Transverse colon (tissue), 4 donors: ENCODE measurements around the gene RCSD1.

Experiments used
- CTCF ChIP-seq, 5 experiments: fragments of 200-600 bp in 3 of 5; fragments of 450-650 bp in 2 of 5; sonication (generic) in 3 of 5; IDR thresholded peaks; 1 replicate in 2 of 5; 2 replicates in 3 of 5; pipeline ENCODE4 v1.5.1; 2016 to 2017; ENCODE audit warnings: antibody characterized with exemption in 5 of 5, inconsistent platforms in 3 of 5, mild to moderate bottlenecking in 2 of 5, moderate library complexity in 1 of 5
- EP300 ChIP-seq: sonication (generic); formaldehyde crosslinking; IDR thresholded peaks from one replicate; pipeline ENCODE4 v1.6.1; 2017; ENCODE audit warnings: antibody characterized with exemption, low read depth
- POLR2A ChIP-seq: fragments of 450-650 bp; IDR thresholded peaks from one replicate; pipeline ENCODE4 v1.6.1; 2016; ENCODE audit warnings: antibody characterized with exemption, mild to moderate bottlenecking, moderate library complexity
- POLR2AphosphoS5 ChIP-seq, 3 donors: sonication (generic); formaldehyde crosslinking; IDR thresholded peaks; one replicate each; pipeline ENCODE4 v1.6.1; 2016; ENCODE audit warnings: antibody characterized with exemption in 3 of 3

DNA sequence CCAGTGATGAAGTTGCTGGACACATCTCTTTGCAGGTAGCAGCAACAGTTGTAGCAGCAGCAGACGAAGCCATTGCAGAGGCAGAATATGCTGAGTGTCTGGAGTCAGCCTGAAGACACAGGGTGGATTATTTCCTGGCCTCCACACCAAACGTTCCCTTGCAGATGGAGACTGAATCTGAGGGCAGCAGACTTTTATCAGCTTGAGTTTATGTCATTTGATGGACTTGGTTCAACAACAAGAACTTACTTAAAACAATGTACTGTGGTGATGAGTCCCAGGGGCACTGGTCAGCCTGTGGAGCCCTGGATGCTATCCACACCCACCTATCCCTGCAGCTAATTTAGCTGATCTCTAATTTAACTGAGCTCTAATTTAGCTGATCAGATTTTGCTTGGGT lies 74.7 kb downstream of the RCSD1 start:
- TF ChIP-seq EP300 (no peak), CTCF (IDR thresholded peaks at IDR 0.05) (no peak), POLR2AphosphoS5 (IDR thresholded peaks at IDR 0.05) (no peak), POLR2A (no peak)
